K562 (cell line): ENCODE results near the gene CCNC. TPM values are rescaled to one million over a fixed set of nuclear protein-coding genes. Genes with fewer than 3 reads are reported as not detected.

Source experiments
- ADNP ChIP-seq: fragments of 200-800 bp; sonication (Bioruptor generic); IDR thresholded peaks from 2 replicates; pipeline ENCODE4 v1.6.1; 2016; ENCODE audit warnings: missing genetic modification characterization, missing compliant biosample characterization
- CBX2 ChIP-seq: fragments of 200-600 bp; sonication (generic); IDR thresholded peaks from one replicate; pipeline ENCODE4 v1.6.1; 2012; ENCODE audit warnings: mild to moderate bottlenecking, low read length, inconsistent platforms; ENCODE audit not compliant: insufficient read depth, poor library complexity, severe bottlenecking
- DMBX1 ChIP-seq: fragments of 250-450 bp; sonication (Bioruptor Pico); IDR thresholded peaks from 2 replicates; pipeline ENCODE4 v1.8.0; 2022; ENCODE audit warnings: inconsistent platforms, mild to moderate bottlenecking, moderate library complexity, borderline replicate concordance
- ELF4 ChIP-seq: fragments of 450-650 bp; formaldehyde crosslinking; IDR thresholded peaks from 2 replicates; pipeline ENCODE4 v1.4.0; 2022; ENCODE audit warnings: missing genetic modification characterization
- FOXK1 ChIP-seq: sonication (generic); formaldehyde crosslinking; IDR thresholded peaks from 2 replicates; pipeline ENCODE4 v1.8.0; 2022; ENCODE audit warnings: missing genetic modification reagents, mild to moderate bottlenecking, borderline replicate concordance
- FOXP1 ChIP-seq: sonication (generic); formaldehyde crosslinking; IDR thresholded peaks from 2 replicates; pipeline ENCODE4 v1.8.0; 2022; ENCODE audit warnings: mild to moderate bottlenecking, missing genetic modification reagents
- JUN ChIP-seq, 2 experiments: sonication (generic) in 1 of 2; formaldehyde crosslinking in 1 of 2; IDR thresholded peaks; 2 replicates each; pipeline versions ENCODE4 v1.6.1 to v1.8.0; 2012 to 2022; ENCODE audit warnings: borderline replicate concordance in 2 of 2, mild to moderate bottlenecking in 2 of 2, improper control_type of control experiment in 1 of 2, low read depth in 1 of 2, low read length in 1 of 2, missing genetic modification reagents in 1 of 2
- L3MBTL2 ChIP-seq: fragments of 450-650 bp; IDR thresholded peaks from 2 replicates; pipeline ENCODE4 v1.6.1; 2016; ENCODE audit warnings: mild to moderate bottlenecking, moderate library complexity
- MYNN ChIP-seq, 2 experiments: sonication (generic); formaldehyde crosslinking in 1 of 2; IDR thresholded peaks; 2 replicates each; pipeline versions ENCODE4 v1.5.0 to v1.6.1; 2016 to 2020; ENCODE audit warnings: antibody characterized with exemption in 1 of 2, missing genetic modification reagents in 1 of 2
- NCOA2 ChIP-seq, 2 experiments: fragments of 450-650 bp; IDR thresholded peaks; 2 replicates each; pipeline ENCODE4 v1.6.1; 2018; ENCODE audit warnings: mild to moderate bottlenecking in 2 of 2, moderate library complexity in 1 of 2; ENCODE audit not compliant: partially characterized antibody in 2 of 2
- PBX2 ChIP-seq, 2 experiments: IDR thresholded peaks in 1 of 2; conservative IDR thresholded peaks in 1 of 2; 2 replicates each; pipeline ENCODE4 v1.6.1; 2016; ENCODE audit warnings: low read depth in 2 of 2, mild to moderate bottlenecking in 1 of 2, missing compliant biosample characterization in 1 of 2, missing genetic modification characterization in 1 of 2, moderate library complexity in 1 of 2
- SREBF2 ChIP-seq: sonication (generic); formaldehyde crosslinking; IDR thresholded peaks from 2 replicates; pipeline ENCODE4 v1.4.0; 2020; ENCODE audit warnings: mild to moderate bottlenecking, missing genetic modification reagents
- UBTF ChIP-seq, 2 experiments: IDR thresholded peaks; 2 replicates each; pipeline ENCODE4 v1.6.1; 2012; ENCODE audit warnings: improper control_type of control experiment in 2 of 2, low read depth in 2 of 2, low read length in 2 of 2, borderline replicate concordance in 1 of 2
- ZBTB17 ChIP-seq: fragments of 450-650 bp; formaldehyde crosslinking; IDR thresholded peaks from 2 replicates; pipeline ENCODE4 v1.4.0; 2020; ENCODE audit warnings: mild to moderate bottlenecking
- ZNF507 ChIP-seq: conservative IDR thresholded peaks from 2 replicates; pipeline ENCODE4 v1.6.1; 2017; ENCODE audit warnings: missing genetic modification characterization, missing compliant biosample characterization
- ZNF75A ChIP-seq: fragments of 450-650 bp; formaldehyde crosslinking; IDR thresholded peaks from 2 replicates; pipeline ENCODE4 v1.4.0; 2020; ENCODE audit warnings: mild to moderate bottlenecking
- polyA plus RNA-seq, 8 experiments: library from polyadenylated mRNA; depleted of rRNA in 4 of 8; stranded (reverse) in 5 of 8; unstranded in 3 of 8; fragments of >200 nt; fragmentation: Nextera tagmentation in 2 of 8; fragmentation: Illumina TruSeq in 1 of 8; extraction: Ambion mirVana in 2 of 8; extraction: Trizol in 1 of 8; gene quantifications; 2 replicates each; pipeline versions ENCODE4 v1.2.1 to v1.2.3, GENCODE V29; 2011 to 2014; ENCODE audit warnings: inconsistent platforms in 1 of 8, missing spikeins in 1 of 8
- total RNA-seq, 7 experiments: library from RNA; depleted of rRNA in 6 of 7; stranded (reverse); fragments of >200 nt in 6 of 7; fragmentation: Illumina TruSeq in 2 of 7; extraction: Trizol in 2 of 7; gene quantifications; 2 replicates each; pipeline versions ENCODE4 v1.2.1 to v1.2.3, GENCODE V29; 2011 to 2021; ENCODE audit warnings: low replicate concordance in 1 of 7
- TF ChIP-seq, protein P1 (sequence below): fragments of 250-450 bp; sonication (Bioruptor Pico); IDR thresholded peaks from 2 replicates; pipeline ENCODE4 v1.8.0; 2022; ENCODE audit warnings: moderate library complexity, mild to moderate bottlenecking, inconsistent platforms
- TF ChIP-seq, protein P2 (sequence below): fragments of 450-650 bp; IDR thresholded peaks from 2 replicates; pipeline ENCODE4 v1.6.1; 2016; ENCODE audit warnings: missing biosample characterization, missing genetic modification characterization

Gene CCNC
- total and polyA plus RNA-seq, 9 of the 15 experiments (the other 6 are each of a cell fraction or from before 2014, with no cell fraction given), result 68.7 to 177 (median 99.6) TPM

GRCh38 chr6:99520855-99521632 lies 47.4 kb downstream of the CCNC start (continued):
- TF ChIP-seq, protein P1, sequence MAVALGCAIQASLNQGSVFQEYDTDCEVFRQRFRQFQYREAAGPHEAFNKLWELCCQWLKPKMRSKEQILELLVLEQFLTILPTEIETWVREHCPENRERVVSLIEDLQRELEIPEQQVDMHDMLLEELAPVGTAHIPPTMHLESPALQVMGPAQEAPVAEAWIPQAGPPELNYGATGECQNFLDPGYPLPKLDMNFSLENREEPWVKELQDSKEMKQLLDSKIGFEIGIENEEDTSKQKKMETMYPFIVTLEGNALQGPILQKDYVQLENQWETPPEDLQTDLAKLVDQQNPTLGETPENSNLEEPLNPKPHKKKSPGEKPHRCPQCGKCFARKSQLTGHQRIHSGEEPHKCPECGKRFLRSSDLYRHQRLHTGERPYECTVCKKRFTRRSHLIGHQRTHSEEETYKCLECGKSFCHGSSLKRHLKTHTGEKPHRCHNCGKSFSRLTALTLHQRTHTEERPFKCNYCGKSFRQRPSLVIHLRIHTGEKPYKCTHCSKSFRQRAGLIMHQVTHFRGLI (CRISPR knock-in tag), result no peak
- TF ChIP-seq FOXP1 (CRISPR knock-in tag) (no peak), JUN (IDR thresholded peaks at IDR 0.05; ENCODE audit: borderline replicate concordance, low read depth, low read length) (no peak), JUN (CRISPR knock-in tag; IDR thresholded peaks at IDR 0.05; ENCODE audit: borderline replicate concordance) (no peak), NCOA2 (IDR thresholded peaks at IDR 0.05; ENCODE audit: partially characterized antibody in 2 of 2) (no peak), ZBTB17 (CRISPR knock-in tag) (0 out of 2 replicates have a peak, but pooled peaks have one; percentile 19), SREBF2 (CRISPR knock-in tag) (no peak), ADNP (tag) (no peak), UBTF (IDR thresholded peaks at IDR 0.05; ENCODE audit: borderline replicate concordance in 1 of 2, low read depth in 2 of 2, low read length in 2 of 2) (peak; percentile 75 to 94; a peak in 3 of 4 replicates), ZNF75A (CRISPR knock-in tag) (no peak), ELF4 (no peak), MYNN (IDR thresholded peaks at IDR 0.05) (peak; percentile 70; the same call in 1 of the 2 replicates), MYNN (CRISPR knock-in tag; IDR thresholded peaks at IDR 0.05) (no peak), ZNF507 (tag) (no peak), PBX2 (CRISPR knock-in tag; IDR thresholded peaks at IDR 0.05; ENCODE audit: low read depth) (no peak), PBX2 (tag; conservative IDR thresholded peaks at IDR 0.05; ENCODE audit: low read depth) (no peak), DMBX1 (CRISPR knock-in tag) (no peak), FOXK1 (CRISPR knock-in tag) (no peak), L3MBTL2 (peak; percentile 32), CBX2 (no peak)
- TF ChIP-seq, protein P2, sequence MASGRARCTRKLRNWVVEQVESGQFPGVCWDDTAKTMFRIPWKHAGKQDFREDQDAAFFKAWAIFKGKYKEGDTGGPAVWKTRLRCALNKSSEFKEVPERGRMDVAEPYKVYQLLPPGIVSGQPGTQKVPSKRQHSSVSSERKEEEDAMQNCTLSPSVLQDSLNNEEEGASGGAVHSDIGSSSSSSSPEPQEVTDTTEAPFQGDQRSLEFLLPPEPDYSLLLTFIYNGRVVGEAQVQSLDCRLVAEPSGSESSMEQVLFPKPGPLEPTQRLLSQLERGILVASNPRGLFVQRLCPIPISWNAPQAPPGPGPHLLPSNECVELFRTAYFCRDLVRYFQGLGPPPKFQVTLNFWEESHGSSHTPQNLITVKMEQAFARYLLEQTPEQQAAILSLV, result no peak
